ENCODE results near the gene WDR88.

GRCh38 chr19:33167438-33167837 lies 35.5 kb downstream of the WDR88 start:
- TF ChIP-seq SPI1 (IDR thresholded peaks at IDR 0.05; ENCODE audit: borderline replicate concordance, low read depth) (no peak), CTCF (IDR thresholded peaks at IDR 0.05; ENCODE audit: insufficient read depth, low read length) (no peak), REST (IDR thresholded peaks at IDR 0.05; ENCODE audit: insufficient replicate concordance, low read depth) (no peak), POLR2AphosphoS5 (IDR thresholded peaks at IDR 0.05; ENCODE audit: low read depth) (no peak), GABPA (IDR thresholded peaks at IDR 0.05; ENCODE audit: low read depth) (no peak)
